GM18526 (cell line): ENCODE data around the gene IFIT1.

Experiments
- POLR2A ChIP-seq: IDR thresholded peaks from 3 replicates; pipeline ENCODE4 v1.6.1; 2011; ENCODE audit not compliant: insufficient read length; ENCODE audit errors: extremely low read depth

The IFIT1 gene

DNA sequence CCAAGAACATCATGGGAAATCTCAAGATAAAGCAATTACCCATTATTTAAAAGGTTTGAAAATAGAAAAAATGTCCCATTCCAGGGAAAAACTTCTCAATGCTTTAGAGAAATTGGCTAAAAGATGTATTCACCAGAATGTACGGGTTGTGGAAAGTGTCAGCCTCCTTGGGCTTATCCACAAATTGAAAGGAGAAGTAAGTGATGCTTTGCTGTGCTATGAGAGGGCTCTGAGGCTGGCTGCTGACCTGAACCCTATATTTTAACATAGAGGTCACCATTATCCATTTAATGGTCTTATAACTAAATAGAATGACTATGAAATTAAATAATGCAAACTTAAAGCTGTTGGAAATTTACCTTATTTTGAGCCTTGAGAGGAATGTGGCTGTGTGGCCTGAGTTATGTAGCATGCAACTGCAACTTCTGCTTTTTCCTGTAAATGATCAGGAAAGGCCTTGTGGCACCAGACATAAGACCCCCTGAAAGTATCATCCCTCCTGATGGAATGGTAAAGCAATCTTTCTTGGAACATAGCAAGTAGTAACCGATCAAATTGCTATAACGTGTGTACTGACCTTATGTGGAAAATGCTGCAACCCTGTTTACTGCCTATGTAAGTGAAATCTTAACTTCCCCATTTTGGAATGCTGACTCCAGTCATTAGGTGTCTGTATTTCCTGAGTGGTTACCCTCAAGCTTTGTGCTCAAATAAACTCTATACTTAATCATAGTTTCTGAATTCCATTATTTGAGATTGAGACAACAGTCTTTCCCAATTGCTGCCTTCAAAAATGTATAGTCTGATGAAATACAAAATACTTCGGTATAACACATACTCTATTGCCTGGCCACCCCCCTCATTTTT is 7.7 kb upstream of the IFIT1 start:
- no peak for TF ChIP-seq POLR2A

GRCh38 chr10:89388806-89389205 is 3.6 kb upstream of the IFIT1 start:
- TF ChIP-seq POLR2A = no peak

- TF ChIP-seq POLR2A = no peak
Observed at GRCh38 chr10:89389254-89389653, 3.2 kb upstream of the IFIT1 start.

- no peak for TF ChIP-seq POLR2A
Observed at GRCh38 chr10:89390476-89391225, 1.8 kb upstream of the IFIT1 start.

DNA sequence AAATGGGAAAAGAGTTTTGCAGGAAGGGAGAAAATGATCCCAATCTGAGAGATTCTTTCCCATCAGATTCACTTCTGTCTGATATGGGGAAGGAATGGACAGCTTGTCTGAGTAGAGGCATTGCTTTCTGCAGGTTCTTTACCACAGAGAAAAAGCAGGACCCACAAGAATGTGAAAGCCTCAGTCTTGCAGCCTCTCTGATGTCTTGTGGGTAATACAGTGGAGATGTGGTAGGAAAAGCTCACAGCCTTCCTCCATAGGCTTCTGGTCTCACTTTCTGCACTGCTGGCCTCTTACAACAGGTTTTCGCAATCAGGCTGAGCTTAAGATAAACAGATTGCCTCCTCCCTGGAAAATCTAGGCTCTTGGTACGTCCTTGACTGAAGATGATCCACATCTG is 551 bp downstream of the IFIT1 start:
- no peak for TF ChIP-seq POLR2A

GRCh38 chr10:89393898-89394297 is 1.5 kb downstream of the IFIT1 start:
- no peak for TF ChIP-seq POLR2A

GRCh38 chr10:89395141-89395540 is 2.7 kb downstream of the IFIT1 start:
- no peak for TF ChIP-seq POLR2A

- TF ChIP-seq POLR2A = no peak
Observed at GRCh38 chr10:89398003-89398749, 5.8 kb downstream of the IFIT1 start.

DNA sequence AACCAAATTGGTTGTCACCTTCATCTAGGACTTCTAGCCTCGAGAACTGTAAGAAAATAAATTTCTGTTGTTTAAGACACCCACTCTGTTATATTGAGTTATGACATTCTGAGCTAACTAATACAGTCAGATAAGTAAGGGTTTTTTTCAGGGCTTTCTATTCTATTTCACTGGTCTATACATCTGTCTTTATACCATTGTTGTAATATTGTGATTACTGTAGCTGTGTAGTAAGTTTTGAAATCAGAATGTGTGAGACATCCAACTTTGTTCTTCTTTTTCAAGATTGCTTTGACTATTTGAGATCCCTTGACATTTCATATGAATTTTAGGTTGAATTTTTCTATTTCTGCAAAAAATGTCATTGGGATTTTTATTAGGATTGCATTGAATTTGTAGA is 7.5 kb downstream of the IFIT1 start:
- no peak for TF ChIP-seq POLR2A

DNA sequence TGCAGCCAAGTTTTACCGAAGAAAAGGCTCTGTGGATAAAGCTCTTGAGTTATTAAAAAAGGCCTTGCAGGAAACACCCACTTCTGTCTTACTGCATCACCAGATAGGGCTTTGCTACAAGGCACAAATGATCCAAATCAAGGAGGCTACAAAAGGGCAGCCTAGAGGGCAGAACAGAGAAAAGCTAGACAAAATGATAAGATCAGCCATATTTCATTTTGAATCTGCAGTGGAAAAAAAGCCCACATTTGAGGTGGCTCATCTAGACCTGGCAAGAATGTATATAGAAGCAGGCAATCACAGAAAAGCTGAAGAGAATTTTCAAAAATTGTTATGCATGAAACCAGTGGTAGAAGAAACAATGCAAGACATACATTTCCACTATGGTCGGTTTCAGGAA is 10.6 kb downstream of the IFIT1 start:
- no peak for TF ChIP-seq POLR2A

GRCh38 chr10:89404104-89405047 is 12.0 kb downstream of the IFIT1 start:
- TF ChIP-seq POLR2A = no peak

GRCh38 chr10:89413398-89413912 is 21.0 kb downstream of the IFIT1 start:
- no peak for TF ChIP-seq POLR2A

- TF ChIP-seq POLR2A = peak; percentile 51
Observed at GRCh38 chr10:89414146-89414878, 21.9 kb downstream of the IFIT1 start, which contains the start of gene IFIT5. Gene IFIT5 (plus strand): TSS chr10:89414568. CDS start chr10:89414799, 231 bp downstream.
